SK-N-SH (cell line): ENCODE measurements around the gene ST6GALNAC3. TPM values are rescaled to one million over a fixed set of nuclear protein-coding genes. Genes with fewer than 3 reads are reported as not detected.

Experiments
- CTCF ChIA-PET: fragments of 300-600, 350-600 bp; formaldehyde crosslinking; extraction: SDS; loops from one replicate; lab custom pipeline; 2021; lab: Yijun Ruan, JAX
- POLR2A ChIA-PET: fragments of 350-600 bp; sonication (Branson Sonifier 250); formaldehyde crosslinking; extraction: SDS; loops from one replicate; lab custom pipeline; 2020; ENCODE audit warnings: antibody characterized with exemption, inconsistent platforms; lab: Yijun Ruan, JAX
- DNase-seq: peaks from one replicate; pipeline ENCODE4 v3.0.0; 2012
- H2AFZ ChIP-seq: fragments of 200-600 bp; sonication (generic); 2 replicates; pipeline ENCODE4 v1.8.1; 2016; ENCODE audit warnings: antibody characterized with exemption, mild to moderate bottlenecking, low read depth
- H3F3A ChIP-seq: fragments of 200-600 bp; sonication (generic); replicated peaks from 2 replicates; pipeline ENCODE3; 2016; ENCODE audit warnings: antibody characterized with exemption, mild to moderate bottlenecking; ENCODE audit not compliant: insufficient read depth
- H3K27ac ChIP-seq, 2 experiments: fragments of 200-500 bp in 1 of 2; fragments of 200-600 bp in 1 of 2; sonication (Bioruptor generic) in 1 of 2; sonication (generic), shearing (Covaris generic) in 1 of 2; 2 replicates each; pipeline versions ENCODE4 v1.5.1 to v1.6.1; 2014 to 2016; ENCODE audit warnings: low read depth in 2 of 2, inconsistent platforms in 1 of 2, low read length in 1 of 2, mild to moderate bottlenecking in 1 of 2, mixed read lengths in 1 of 2
- H3K27me3 ChIP-seq: fragments of 200-600 bp; sonication (generic), shearing (Covaris generic); 2 replicates; pipeline ENCODE4 v1.6.1; 2016; ENCODE audit warnings: mixed run types; ENCODE audit not compliant: insufficient read depth
- H3K36me3 ChIP-seq, 2 experiments: fragments of 200-500 bp in 1 of 2; fragments of 200-600 bp in 1 of 2; sonication (Bioruptor generic) in 1 of 2; sonication (generic) in 1 of 2; replicated peaks in 1 of 2; 2 replicates each; pipeline versions ENCODE3 to v1.5.1; 2014 to 2016; ENCODE audit warnings: low read length in 1 of 2, mild to moderate bottlenecking in 1 of 2; ENCODE audit not compliant: insufficient read depth in 2 of 2, control insufficient read depth in 1 of 2
- H3K4me1 ChIP-seq, 2 experiments: fragments of 200-500 bp in 1 of 2; fragments of 200-600 bp in 1 of 2; sonication (Bioruptor generic) in 1 of 2; sonication (generic), shearing (Covaris generic) in 1 of 2; 2 replicates each; pipeline versions ENCODE4 v1.5.1 to v1.6.1; 2014 to 2016; ENCODE audit warnings: low read depth in 1 of 2, low read length in 1 of 2, mixed run types in 1 of 2; ENCODE audit not compliant: insufficient read depth in 2 of 2, control insufficient read depth in 1 of 2
- H3K4me2 ChIP-seq: fragments of 200-600 bp; sonication (generic), shearing (Covaris generic); 2 replicates; pipeline ENCODE4 v1.6.1; 2017; ENCODE audit warnings: mixed run types
- H3K4me3 ChIP-seq, 2 experiments: fragments of 200-500 bp in 1 of 2; fragments of 200-600 bp in 1 of 2; sonication (Bioruptor generic) in 1 of 2; sonication (generic), shearing (Covaris generic) in 1 of 2; 2 replicates each; pipeline versions ENCODE4 v1.5.1 to v1.8.1; 2014 to 2016; ENCODE audit warnings: low read depth in 2 of 2, inconsistent platforms in 1 of 2, low read length in 1 of 2, mild to moderate bottlenecking in 1 of 2, mixed read lengths in 1 of 2, moderate library complexity in 1 of 2
- H3K79me2 ChIP-seq: fragments of 200-600 bp; sonication (generic); 2 replicates; pipeline ENCODE4 v1.8.1; 2017; ENCODE audit warnings: mild to moderate bottlenecking; ENCODE audit not compliant: insufficient read depth
- H3K9ac ChIP-seq: fragments of 200-600 bp; sonication (generic); 2 replicates; pipeline ENCODE4 v1.6.1; 2017; ENCODE audit warnings: mixed run types
- H3K9me2 ChIP-seq: fragments of 200-600 bp; sonication (generic); 2 replicates; pipeline ENCODE4 v1.6.1; 2017; ENCODE audit warnings: mixed run types
- H3K9me3 ChIP-seq: fragments of 200-600 bp; sonication (generic); 2 replicates; pipeline ENCODE4 v1.6.1; 2017; ENCODE audit warnings: mixed run types, mild to moderate bottlenecking, moderate library complexity
- H4K20me1 ChIP-seq: fragments of 200-600 bp; sonication (generic); 2 replicates; pipeline ENCODE4 v1.6.1; 2017; ENCODE audit warnings: mild to moderate bottlenecking, mixed run types; ENCODE audit not compliant: insufficient read depth
- CHD2 ChIP-seq: fragments of 150-350 bp; IDR thresholded peaks from 2 replicates; pipeline ENCODE4 v1.6.1; 2018; ENCODE audit warnings: low read length; ENCODE audit not compliant: partially characterized antibody
- EP300 ChIP-seq, 2 experiments: IDR thresholded peaks; 2 replicates each; pipeline versions ENCODE4 v1.4.0 to v1.6.1; 2012; ENCODE audit warnings: borderline replicate concordance in 1 of 2, low read depth in 1 of 2, low read length in 1 of 2
- EZH2phosphoT487 ChIP-seq: fragments of 200-600 bp; sonication (generic); IDR thresholded peaks from 2 replicates; pipeline ENCODE4 v1.6.1; 2017; ENCODE audit warnings: low read depth, mixed run types, mild to moderate bottlenecking, antibody characterized with exemption, moderate library complexity, borderline replicate concordance
- FOSL2 ChIP-seq: IDR thresholded peaks from 2 replicates; pipeline ENCODE4 v1.4.0; 2012; ENCODE audit warnings: low read depth, mild to moderate bottlenecking, moderate library complexity, borderline replicate concordance
- GABPA ChIP-seq: IDR thresholded peaks from 2 replicates; pipeline ENCODE4 v1.4.0; 2012; ENCODE audit warnings: low read depth, mild to moderate bottlenecking
- GATA2 ChIP-seq: sonication (generic); formaldehyde crosslinking; IDR thresholded peaks from 2 replicates; pipeline ENCODE4 v1.5.0; 2020; ENCODE audit warnings: mild to moderate bottlenecking, missing genetic modification reagents
- JUND ChIP-seq: IDR thresholded peaks from 2 replicates; pipeline ENCODE4 v1.4.0; 2012
- MAX ChIP-seq: IDR thresholded peaks from 2 replicates; pipeline ENCODE4 v1.4.0; 2012; ENCODE audit warnings: low read depth
- MEF2A ChIP-seq: IDR thresholded peaks from 2 replicates; pipeline ENCODE4 v1.4.0; 2012; ENCODE audit warnings: low read depth, borderline replicate concordance
- NFIC ChIP-seq: IDR thresholded peaks from 2 replicates; pipeline ENCODE4 v1.4.0; 2012; ENCODE audit warnings: borderline replicate concordance
- NRF1 ChIP-seq: IDR thresholded peaks from 2 replicates; pipeline ENCODE4 v1.6.1; 2012; ENCODE audit warnings: low read depth, mild to moderate bottlenecking, low read length
- POLR2AphosphoS5 ChIP-seq: IDR thresholded peaks from 2 replicates; pipeline ENCODE4 v1.6.1; 2012; ENCODE audit warnings: low read depth, low read length
- RAD21 ChIP-seq: IDR thresholded peaks from 2 replicates; pipeline ENCODE4 v1.6.1; 2012; ENCODE audit warnings: mild to moderate bottlenecking, low read length
- REST ChIP-seq: IDR thresholded peaks from 2 replicates; pipeline ENCODE4 v1.6.1; 2012; ENCODE audit warnings: mild to moderate bottlenecking, low read depth, low read length, moderate library complexity
- RXRA ChIP-seq: IDR thresholded peaks from 2 replicates; pipeline ENCODE4 v1.4.0; 2012; ENCODE audit warnings: low read depth, mild to moderate bottlenecking, borderline replicate concordance
- SIN3A ChIP-seq: IDR thresholded peaks from 2 replicates; pipeline ENCODE4 v1.6.1; 2012; ENCODE audit warnings: low read depth, mild to moderate bottlenecking, low read length, moderate library complexity, borderline replicate concordance
- SMC3 ChIP-seq: IDR thresholded peaks from 2 replicates; pipeline ENCODE4 v1.6.1; 2012; ENCODE audit warnings: low read depth, low read length, improper control_type of control experiment
- TAF1 ChIP-seq: IDR thresholded peaks from 2 replicates; pipeline ENCODE4 v1.6.1; 2012; ENCODE audit warnings: low read depth, mild to moderate bottlenecking, low read length, moderate library complexity, borderline replicate concordance
- TCF12 ChIP-seq: IDR thresholded peaks from 2 replicates; pipeline ENCODE4 v1.4.0; 2012
- TEAD4 ChIP-seq: IDR thresholded peaks from 2 replicates; pipeline ENCODE4 v1.4.0; 2012; ENCODE audit warnings: mild to moderate bottlenecking, borderline replicate concordance; ENCODE audit not compliant: insufficient read depth
- USF2 ChIP-seq: fragments of 150-350 bp; IDR thresholded peaks from 2 replicates; pipeline ENCODE4 v1.6.1; 2017; ENCODE audit warnings: antibody characterized with exemption, low read length, low read depth, borderline replicate concordance
- WGBS: methylation state at CpG from one replicate; pipeline ENCODE4 v1.1.6; 2017; ENCODE audit warnings: low lambda C conversion rate; 5-methylcytosine and 5-hydroxymethylcytosine counted together
- polyA plus RNA-seq, 3 experiments: library from polyadenylated mRNA; depleted of rRNA; stranded (reverse); fragments of >200 nt; gene quantifications; 2 replicates each; pipeline ENCODE4 v1.2.3, GENCODE V29; 2012

ST6GALNAC3 gene
- polyA plus RNA-seq, 1 of the 3 experiments (the other 2 are of a cell fraction), result 8.1 TPM

GRCh38 chr1:76507376-76507775 is 432.8 kb downstream of the ST6GALNAC3 start (continued):
- TF ChIP-seq REST, result no peak
- TF ChIP-seq NFIC, result no peak
- no peak for TF ChIP-seq EP300 (IDR thresholded peaks at IDR 0.05; ENCODE audit: borderline replicate concordance in 1 of 2, low read depth in 1 of 2, low read length in 1 of 2)
- no peak for TF ChIP-seq TEAD4
- TF ChIP-seq SMC3, result no peak
- TF ChIP-seq, all 33 proteins: peak for 0

GRCh38 chr1:76508871-76509270 is 434.3 kb downstream of the ST6GALNAC3 start:
- Histone ChIP-seq H3K27me3 (no peaks in the 10 kb centered on the region), H3K9me2 (no peaks in the 10 kb centered on the region), H3K4me3 (no peak overlapping the region), H3K4me2 (no peak overlapping the region), H3K9me3 (no peaks in the 10 kb centered on the region), H4K20me1 (no peaks in the 10 kb centered on the region), H3F3A (no peaks in the 10 kb centered on the region), H3K4me1 (no peaks in the 10 kb centered on the region; a peak in 1 of 4 replicates), H3K9ac (no peak overlapping the region), H3K79me2 (no peaks in the 10 kb centered on the region), H3K36me3 (no peaks in the 10 kb centered on the region), H2AFZ (no peak overlapping the region), H3K27ac (no peak overlapping the region)
- CTCF ChIA-PET, result no interaction called here
- POLR2A ChIA-PET, result no interaction called here
- no peak for TF ChIP-seq FOSL2
- TF ChIP-seq TAF1, result no peak
- TF ChIP-seq USF2, result no peak
- no peak for TF ChIP-seq TEAD4
- TF ChIP-seq EZH2phosphoT487, result no peak
- no peak for TF ChIP-seq SMC3
- no peak for TF ChIP-seq JUND
- TF ChIP-seq GABPA, result no peak
- TF ChIP-seq MEF2A, result no peak
- TF ChIP-seq GATA2 (CRISPR knock-in tag), result no peak
- TF ChIP-seq TCF12, result no peak
- TF ChIP-seq RXRA, result no peak
- no peak for TF ChIP-seq SIN3A
- TF ChIP-seq CHD2, result no peak
- TF ChIP-seq NRF1, result no peak
- no peak for TF ChIP-seq MAX
- no peak for TF ChIP-seq POLR2AphosphoS5
- TF ChIP-seq RAD21, result no peak
- DNase-seq, result no peak
- 89% methylated on average over 3 of the region's 3 CpGs for WGBS
